ENCODE results near the gene DMPK.
A peak's percentile ranks its signal among the peaks of the same experiment; 100 is the strongest.

Gene DMPK

GRCh38 chr19:45793178-45793564 lies 10.9 kb upstream of the DMPK start:
- peaks cover 35% of the 10 kb centered on the region for H3K4me1 Mint-ChIP-seq
- peak overlapping the region; percentile 82 to 92 (median 90) for H3K4me3 Mint-ChIP-seq
- no peaks in the 10 kb centered on the region for H3K9me3 Mint-ChIP-seq
- peaks cover 4% of the 10 kb centered on the region for H3K27me3 Mint-ChIP-seq (ENCODE audit: low read depth)
- H3K36me3 Mint-ChIP-seq (ENCODE audit: low read depth): peaks cover 24% of the 10 kb centered on the region
- TF ChIP-seq, protein P1, sequence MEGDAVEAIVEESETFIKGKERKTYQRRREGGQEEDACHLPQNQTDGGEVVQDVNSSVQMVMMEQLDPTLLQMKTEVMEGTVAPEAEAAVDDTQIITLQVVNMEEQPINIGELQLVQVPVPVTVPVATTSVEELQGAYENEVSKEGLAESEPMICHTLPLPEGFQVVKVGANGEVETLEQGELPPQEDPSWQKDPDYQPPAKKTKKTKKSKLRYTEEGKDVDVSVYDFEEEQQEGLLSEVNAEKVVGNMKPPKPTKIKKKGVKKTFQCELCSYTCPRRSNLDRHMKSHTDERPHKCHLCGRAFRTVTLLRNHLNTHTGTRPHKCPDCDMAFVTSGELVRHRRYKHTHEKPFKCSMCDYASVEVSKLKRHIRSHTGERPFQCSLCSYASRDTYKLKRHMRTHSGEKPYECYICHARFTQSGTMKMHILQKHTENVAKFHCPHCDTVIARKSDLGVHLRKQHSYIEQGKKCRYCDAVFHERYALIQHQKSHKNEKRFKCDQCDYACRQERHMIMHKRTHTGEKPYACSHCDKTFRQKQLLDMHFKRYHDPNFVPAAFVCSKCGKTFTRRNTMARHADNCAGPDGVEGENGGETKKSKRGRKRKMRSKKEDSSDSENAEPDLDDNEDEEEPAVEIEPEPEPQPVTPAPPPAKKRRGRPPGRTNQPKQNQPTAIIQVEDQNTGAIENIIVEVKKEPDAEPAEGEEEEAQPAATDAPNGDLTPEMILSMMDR (IDR thresholded peaks at IDR 0.05; ENCODE audit: unreplicated experiment in 3 of 3): no peak
- peak overlapping the region; percentile 13 to 84 (median 51) for H3K27ac Mint-ChIP-seq

DNA sequence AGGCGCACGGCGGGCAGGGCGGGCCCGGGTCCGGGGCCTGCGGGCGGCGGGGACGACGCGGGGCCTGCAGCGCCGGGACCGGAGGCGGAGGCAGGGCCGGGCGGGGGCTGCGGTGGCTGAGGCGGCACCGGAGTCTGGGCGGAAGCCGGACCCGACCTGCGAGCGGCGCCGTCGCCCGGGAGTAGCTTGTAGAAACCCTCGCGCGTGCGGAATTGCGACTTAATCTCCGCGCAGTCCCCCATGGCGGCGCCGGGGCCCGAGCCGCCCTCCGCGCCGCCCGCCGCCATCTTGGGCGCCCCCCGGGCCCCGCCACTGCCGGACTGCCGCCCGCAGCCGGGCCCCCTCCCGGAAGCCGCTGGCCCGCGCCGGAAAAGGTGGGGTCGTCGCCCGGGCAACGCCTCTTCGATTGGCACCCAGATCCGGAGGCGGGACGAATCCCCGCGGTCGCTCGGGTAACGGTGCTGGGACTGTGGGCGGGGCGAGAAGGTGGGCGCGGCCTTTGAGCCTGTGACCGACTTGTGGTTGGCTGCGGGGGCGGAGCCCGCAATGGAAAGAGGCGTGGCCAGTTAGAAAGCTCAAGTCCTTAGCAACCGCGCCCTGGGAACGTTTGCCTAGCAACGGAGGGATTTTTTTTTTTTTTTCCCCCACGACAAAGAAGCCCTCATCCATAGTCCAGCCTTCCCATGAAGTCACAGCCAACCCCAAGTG lies 10.3 kb upstream of the DMPK start, which contains the start of gene DMWD:
Gene DMWD, minus strand, starts transcription at position 376 of the 708 bp plus-strand sequence. Its CDS starts 89 bp downstream, at position 287.
- peak within 1 kb of the TSS; percentile 73 to 84 (median 79) for H3K27ac Mint-ChIP-seq

GRCh38 chr19:45791744-45792469 lies 9.6 kb upstream of the DMPK start:
- TF ChIP-seq, protein P1 (IDR thresholded peaks at IDR 0.05; ENCODE audit: unreplicated experiment in 3 of 3): no peak
- H3K4me3 Mint-ChIP-seq: peak overlapping the region; percentile 94 to 98 (median 96)
- H3K4me1 Mint-ChIP-seq: peaks cover 43% of the 10 kb centered on the region
- H3K27me3 Mint-ChIP-seq (ENCODE audit: low read depth): peaks cover 4% of the 10 kb centered on the region
- H3K9me3 Mint-ChIP-seq: no peaks in the 10 kb centered on the region
- H3K36me3 Mint-ChIP-seq (ENCODE audit: low read depth): peaks cover 35% of the 10 kb centered on the region
- peak overlapping the region; percentile 63 to 79 (median 73) for H3K27ac Mint-ChIP-seq

More for the DNA sequence above, 10.3 kb upstream of the DMPK start, which contains the start of gene DMWD:
- Mint-ChIP-seq H3K4me3 (peak within 1 kb of the TSS; percentile 94 to 98 (median 96)), H3K36me3 (ENCODE audit: low read depth) (peaks cover 29% of the 10 kb centered on the region), H3K9me3 (no peaks in the 10 kb centered on the region), H3K27me3 (ENCODE audit: low read depth) (peaks cover 4% of the 10 kb centered on the region), H3K4me1 (peaks cover 41% of the 10 kb centered on the region)
- TF ChIP-seq, protein P1 (IDR thresholded peaks at IDR 0.05; ENCODE audit: unreplicated experiment in 3 of 3): no peak

DNA sequence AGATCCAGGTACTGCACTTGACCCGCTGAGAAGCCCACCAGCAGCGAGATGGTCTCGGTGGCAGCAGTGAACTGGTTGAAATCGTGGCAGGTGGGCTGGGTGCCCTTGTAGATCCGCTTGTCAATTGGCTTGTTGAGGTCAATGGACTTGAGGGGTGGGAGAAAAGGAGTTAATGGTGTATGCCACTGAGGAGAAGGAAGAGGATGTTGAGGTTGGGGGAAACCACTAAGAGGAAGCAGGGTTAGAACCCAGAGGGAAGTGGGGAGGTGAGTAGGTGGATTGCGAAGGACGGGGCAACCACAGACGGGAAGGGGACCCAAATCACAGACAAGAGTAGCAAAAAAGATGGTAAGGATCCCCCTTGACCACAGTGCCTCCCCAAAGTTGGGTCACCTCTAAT lies 8.7 kb upstream of the DMPK start:
- H3K4me3 Mint-ChIP-seq: peak overlapping the region; percentile 94 to 98 (median 96)
- TF ChIP-seq, protein P1 (IDR thresholded peaks at IDR 0.05; ENCODE audit: unreplicated experiment in 3 of 3): no peak
- peaks cover 38% of the 10 kb centered on the region for H3K36me3 Mint-ChIP-seq (ENCODE audit: low read depth)
- H3K4me1 Mint-ChIP-seq: peaks cover 43% of the 10 kb centered on the region
- H3K27ac Mint-ChIP-seq: peak overlapping the region; percentile 9 to 79 (median 73)
- H3K9me3 Mint-ChIP-seq: no peaks in the 10 kb centered on the region
- peaks cover 4% of the 10 kb centered on the region for H3K27me3 Mint-ChIP-seq (ENCODE audit: low read depth)

DNA sequence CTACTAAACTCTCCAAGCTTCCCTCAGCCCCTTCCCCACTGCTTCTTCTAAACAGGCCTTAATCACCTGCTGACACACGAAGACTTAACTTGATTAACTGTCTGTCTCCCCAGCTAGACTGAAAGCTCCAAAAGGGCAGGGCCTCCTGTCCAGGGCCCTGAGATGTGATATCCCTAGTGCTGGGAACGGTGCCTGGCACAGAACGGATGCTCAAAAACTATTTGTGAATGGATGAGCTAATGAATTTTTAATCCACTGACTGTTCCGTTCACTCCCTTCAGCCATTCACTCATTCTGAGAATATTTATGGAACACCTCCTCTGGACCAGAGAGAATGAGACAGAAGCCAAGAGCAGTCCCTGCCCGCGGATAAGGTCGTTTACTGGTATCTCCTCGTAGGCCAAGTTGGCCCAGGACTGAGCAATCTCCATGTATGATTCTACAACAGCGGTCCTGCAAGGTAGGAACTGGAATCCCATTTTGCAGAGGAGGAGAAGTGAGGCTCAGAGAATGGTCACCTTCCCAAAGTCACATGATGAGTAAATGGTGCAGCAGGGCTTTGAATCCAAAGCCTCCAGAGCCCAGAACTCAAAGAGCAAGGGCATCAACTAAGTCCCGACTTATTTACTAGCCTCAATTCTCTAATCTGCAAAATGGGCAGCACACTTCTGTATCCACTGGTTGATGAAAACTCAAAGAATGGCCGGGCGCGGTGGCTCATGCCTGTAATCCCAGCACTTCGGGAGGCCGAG lies 6.9 kb upstream of the DMPK start:
- TF ChIP-seq, protein P1 (IDR thresholded peaks at IDR 0.05; ENCODE audit: unreplicated experiment in 3 of 3): no peak
- Mint-ChIP-seq H3K4me1 (peaks cover 38% of the 10 kb centered on the region), H3K9me3 (no peaks in the 10 kb centered on the region), H3K27me3 (ENCODE audit: low read depth) (no peaks in the 10 kb centered on the region), H3K36me3 (ENCODE audit: low read depth) (peaks cover 38% of the 10 kb centered on the region), H3K27ac (no peak overlapping the region), H3K4me3 (peak overlapping the region in 2 of 3 experiments; percentile 3 to 22)
